HG03565 (cell line): ENCODE results near the gene MAGEC3.

Source experiments
- ATAC-seq: cut with Tn5 transposase; IDR thresholded peaks from one replicate; pipeline ENCODE4 v1.9.1; 2021; ENCODE audit warnings: mild to moderate bottlenecking, moderate library complexity; ENCODE audit not compliant: unreplicated experiment

Gene MAGEC3

GRCh38 chrX:141941234-141941633, 103.1 kb downstream of the MAGEC3 start:
- no peak for ATAC-seq

GRCh38 chrX:141945426-141945825, 107.3 kb downstream of the MAGEC3 start:
- no peak for ATAC-seq

- ATAC-seq = no peak
Measured at GRCh38 chrX:141947350-141947749, 109.2 kb downstream of the MAGEC3 start.
